Stimulated activated CD8-positive, alpha-beta memory T cell treated with anti-CD3 and anti-CD28 coated beads, Interleukin-15, amount 100 ng/mL, for 1 hour (primary cell): ENCODE results near the gene ALS2CL.

Experiments used
- DNase-seq: peaks from one replicate; pipeline ENCODE4 v3.0.0-alpha.2; 2020; ENCODE audit warnings: low read depth

ALS2CL gene

DNA sequence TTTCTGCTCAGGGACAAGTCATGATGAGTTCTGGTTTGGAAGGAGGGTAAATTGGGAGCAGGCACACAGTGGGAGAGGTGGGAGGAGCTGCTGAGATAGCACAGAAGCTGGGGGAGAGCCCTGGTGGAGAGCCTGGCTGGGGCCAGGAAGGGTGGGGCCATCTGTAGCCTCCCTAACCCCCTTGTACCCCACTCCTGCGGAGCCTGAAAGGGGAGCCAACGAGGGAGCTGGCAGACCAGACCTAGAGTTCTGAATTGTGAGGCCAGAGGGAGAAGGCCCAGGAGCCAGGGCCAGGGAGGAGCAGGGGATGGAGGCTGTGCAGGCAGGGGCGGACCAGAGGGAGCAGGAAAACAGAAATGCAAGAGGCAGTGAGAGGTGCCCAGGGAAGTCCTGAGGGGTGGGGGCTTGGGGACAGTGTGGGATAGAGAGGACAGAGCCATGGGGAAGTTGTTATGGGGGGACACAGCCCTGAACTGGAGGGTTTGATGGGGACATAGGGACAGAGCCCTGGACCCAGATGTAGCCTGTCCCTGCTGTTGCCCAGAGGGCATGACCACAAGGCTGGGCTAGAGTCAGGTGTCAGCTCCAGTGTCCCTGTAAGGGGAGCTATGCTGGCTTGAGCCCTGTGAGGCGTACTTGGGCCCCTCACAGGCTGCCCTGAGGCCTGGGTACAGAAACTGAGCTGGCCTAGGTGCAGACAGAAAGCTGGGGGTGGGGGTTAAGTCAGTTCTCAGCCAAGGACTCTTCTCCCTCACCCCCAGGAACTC lies 8.9 kb upstream of the ALS2CL start:
- DNase-seq, result no peak

DNA sequence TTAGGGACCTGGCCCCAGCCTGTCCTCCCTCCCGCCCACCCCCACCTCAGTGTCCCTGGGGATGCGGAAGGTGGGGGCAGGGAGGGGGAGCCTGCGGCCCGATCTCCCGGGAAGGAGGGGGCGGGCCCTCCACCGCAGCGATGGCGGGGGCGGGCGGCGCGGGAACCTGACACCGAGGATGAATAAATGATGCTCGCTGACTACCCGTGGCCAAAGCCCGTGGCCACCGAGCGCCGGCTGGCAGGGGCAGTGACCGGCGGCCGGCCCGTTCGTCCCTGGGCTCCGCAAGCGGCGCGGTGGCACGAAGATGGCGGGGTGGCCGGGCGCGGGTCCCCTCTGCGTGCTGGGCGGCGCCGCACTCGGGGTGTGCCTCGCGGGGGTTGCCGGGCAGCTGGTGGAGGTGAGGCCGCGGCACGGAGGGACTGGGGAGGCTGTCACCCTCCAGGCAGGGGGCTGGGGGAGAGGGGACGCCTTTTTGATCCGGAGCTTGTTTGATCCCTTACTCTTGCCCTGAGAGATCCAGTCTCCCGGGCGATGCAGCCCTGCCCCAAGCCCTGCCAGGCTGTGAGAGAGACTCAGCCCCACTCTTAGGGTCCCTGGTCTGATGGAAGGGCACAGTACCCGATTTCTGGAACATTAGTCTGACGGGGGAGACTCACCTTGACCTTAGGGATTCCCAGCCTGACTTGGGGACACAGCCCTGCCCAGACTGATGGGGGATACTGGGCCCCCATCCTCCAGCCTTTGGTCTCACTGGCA lies 7.9 kb upstream of the ALS2CL start, which contains the start of gene TMIE:
Gene TMIE, plus strand, starts transcription at position 212 of the 759 bp plus-strand sequence. Its CDS starts 96 bp downstream, at position 308.
- no peak for DNase-seq

DNA sequence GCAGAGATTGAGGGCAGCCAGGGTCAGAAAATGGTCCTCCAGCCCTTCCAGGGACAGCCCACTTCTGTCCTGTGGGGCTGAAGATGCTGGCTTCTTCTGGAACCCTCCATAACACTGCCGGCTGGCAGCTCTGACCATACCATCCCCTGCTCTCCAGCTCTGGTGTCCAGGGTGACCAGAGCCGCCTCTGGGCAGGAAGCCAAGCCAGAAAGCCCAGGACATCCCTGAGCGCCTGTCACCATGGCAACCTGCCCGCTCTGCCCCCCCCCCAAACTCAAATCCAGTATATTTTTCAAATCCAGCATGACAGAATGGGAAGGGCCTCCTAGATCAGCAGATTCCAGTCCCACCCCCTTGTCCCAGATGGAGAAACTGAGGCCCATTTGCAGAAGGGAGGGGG lies 7.3 kb upstream of the ALS2CL start:
- no peak for DNase-seq

DNA sequence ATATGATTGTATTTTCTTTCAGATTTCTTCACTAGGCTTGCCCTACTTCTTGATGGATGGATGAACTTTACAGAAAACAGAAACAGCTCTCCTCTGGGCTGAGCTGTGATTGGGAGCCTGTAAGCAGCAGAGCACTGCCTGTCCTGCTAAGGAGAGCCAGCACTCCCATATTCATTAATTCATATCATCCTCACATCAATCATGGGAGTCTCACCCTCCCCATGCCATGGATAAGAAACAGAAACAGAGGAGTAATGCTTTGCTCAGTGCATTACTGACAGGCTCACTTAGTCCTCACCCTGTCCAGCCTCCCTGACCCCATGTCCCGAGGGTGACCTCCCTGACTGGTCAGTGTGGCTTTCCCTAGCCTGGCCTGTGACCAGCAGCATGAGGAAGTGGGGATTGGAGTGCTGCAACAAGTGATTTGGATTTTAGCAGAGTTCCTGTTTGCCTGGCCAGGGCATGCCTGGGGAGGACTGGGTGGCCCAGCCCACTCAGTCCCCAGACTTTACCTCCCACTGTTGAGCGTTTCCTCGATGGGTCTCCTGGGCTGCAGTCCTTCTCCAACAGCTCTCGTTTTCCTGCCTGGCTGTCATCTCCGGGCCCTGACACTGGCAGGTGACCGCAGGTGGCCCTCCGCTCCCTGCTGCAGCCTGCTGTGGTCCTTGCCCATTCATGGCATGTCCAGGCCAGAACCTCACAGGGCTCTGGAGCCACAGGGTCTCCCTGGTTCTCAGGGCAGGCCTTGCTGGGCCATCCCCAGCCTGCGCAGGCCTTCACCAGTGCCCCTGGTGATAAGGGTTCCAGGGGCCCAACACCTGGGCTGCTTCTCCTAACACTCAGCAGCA lies 6.4 kb upstream of the ALS2CL start:
- no peak for DNase-seq

DNA sequence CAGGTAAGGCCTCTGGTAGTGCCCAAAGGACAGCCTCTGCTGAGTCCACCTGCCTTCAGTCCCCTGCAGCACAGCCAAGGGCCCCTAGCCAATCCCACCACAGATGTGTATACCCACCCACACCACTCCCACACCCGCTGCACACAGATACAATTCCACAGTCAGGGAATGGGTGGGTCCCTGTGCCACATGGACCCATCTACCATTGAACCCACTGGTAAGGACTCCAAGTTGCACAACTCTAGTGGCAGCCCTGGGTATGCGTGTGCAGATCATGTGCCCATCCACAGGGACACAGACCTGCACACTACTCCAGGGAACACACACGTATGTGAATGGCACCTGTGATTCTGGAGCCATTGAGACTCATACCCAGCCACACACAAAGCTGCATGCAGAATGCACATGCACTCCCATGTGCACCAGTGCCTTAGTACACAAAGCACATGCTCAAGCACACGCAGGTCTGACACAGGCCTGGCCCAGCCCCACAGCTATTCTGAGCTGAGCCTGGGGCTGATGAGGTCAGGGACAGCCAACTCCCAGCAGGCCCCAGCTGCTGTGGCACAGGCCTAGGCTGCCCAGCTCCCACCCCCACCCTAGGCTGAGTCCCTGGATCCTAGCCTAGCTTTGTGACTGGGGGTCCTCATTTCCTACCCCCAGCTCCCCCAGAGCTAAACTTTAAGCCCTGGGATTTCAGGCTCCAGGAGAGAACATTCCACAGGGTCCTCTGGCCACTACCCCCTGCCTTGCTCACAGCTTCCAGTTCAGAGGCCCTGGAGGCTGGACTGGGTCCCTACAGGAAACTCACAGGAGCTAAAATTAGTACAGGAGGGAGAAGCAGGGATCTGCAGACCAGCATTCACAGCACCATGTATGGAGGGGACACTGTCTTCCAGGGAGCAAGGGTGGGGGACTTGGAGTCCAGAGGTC lies 2.7 kb upstream of the ALS2CL start:
- DNase-seq, result no peak

DNA sequence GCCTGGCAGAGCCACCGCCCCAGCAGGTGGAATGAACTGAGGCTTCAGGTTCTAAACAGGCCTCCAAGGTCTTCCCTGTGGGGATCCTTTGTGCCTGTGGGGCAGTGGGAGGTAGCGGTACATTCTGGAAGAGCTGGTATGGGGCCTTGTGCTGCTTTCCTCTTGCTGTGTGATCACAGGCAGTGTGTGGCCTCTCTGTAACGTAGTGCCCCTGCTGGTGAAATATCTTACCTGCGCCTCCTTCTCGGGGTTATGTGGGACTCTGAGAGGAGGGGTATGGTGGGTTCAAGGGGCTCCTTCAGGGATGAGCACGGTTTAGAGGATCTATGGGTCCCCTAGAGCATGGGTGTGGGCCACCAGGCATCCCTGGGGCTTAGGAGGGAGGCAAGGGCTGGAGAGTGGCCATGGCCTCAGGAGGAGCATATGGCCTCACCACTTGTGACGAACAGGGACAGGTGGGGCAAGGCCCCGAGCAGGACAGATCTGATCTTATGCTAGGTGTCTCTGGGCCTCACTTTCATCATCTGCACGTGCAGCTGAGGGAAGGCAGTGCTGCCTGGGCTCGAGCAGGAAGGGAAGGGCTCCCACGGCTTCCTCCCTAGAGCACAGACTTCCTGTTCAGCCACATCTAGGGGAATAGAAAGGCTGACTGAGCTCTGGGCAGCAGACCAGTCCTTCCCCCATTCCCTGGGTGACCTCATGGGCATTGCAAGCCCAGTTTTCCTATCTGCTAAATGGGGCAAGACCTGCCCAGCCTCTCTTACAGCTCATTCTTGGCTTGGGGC lies 1.9 kb upstream of the ALS2CL start:
- no peak for DNase-seq

DNA sequence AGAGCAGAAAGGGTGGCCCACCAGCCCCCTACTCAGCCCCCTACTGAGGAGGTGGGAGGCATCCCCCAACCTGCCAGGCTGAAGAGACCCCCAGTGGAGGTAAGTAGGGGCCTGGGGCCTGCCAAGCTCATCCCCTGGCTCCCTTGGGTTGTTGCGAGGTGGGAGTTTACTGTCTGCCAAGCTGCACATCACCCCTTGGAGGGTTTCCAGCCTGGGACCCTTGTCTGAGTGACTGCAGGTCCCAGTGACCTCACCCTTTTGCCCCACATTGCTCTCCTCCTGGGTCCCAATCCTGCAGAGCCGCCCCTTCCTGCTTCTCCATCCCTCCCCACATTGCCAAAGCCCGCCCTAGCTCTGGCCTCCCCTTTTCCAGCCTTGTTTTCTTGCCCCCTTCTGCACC lies 1.0 kb upstream of the ALS2CL start:
- DNase-seq, result no peak

DNA sequence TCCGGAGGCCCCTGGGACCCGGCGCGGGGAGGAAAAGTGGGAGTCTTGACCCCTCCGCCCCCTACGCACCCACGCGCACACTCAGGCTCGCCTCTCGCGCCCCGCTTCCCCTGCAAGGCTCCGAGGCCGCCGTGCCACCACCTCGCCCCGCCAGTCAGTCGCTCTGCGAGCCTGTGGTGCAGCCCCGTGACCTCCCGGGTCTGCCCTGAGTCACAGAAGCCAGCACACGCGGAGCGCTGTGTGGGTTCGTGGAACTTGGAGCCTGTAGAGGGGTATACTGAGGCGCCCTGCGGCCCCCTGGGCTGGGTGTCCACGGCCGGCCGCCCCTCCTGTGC lies 380 bp upstream of the ALS2CL start:
- DNase-seq, result no peak

DNA sequence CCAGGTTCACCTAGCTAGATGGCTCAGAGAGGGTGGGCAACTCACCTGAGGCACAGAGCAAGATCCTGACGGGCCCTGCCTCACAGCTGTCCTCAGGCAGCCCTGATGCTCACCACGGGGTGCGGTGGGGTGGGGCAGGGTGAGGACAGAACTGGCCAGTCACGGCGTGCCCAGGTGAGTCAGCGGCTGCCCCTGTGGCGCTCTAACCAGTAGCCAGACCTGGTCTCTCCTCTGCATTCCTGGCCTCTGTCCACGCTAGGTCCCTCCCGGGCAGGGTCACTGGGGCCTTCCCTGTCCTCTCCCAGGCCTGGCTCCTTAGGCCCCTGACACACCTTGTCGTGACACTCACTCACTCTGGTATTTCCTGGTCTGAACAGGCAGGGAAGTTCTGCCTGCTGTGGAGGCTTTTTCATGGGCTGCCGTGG lies 901 bp downstream of the ALS2CL start:
- no peak for DNase-seq

DNA sequence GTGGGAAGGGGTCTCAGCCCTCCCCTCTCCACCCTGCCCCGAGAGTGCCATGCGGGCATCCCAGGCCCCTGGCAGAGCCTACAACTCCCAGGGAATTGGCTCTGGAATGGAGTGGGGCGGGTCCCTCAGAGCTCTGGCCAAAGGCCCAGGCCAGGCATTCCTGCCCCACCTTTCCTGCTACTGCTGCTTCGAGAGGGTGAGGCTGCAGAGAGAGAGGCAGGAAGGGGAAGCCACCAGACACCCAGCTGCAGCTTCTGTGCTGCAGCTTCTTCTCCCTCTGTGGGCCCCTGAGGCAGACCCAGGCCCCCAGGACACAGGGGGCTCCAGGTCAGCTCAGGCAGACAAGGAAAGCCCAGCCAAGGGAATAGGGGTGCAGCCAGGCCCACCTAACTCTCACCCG lies 2.7 kb downstream of the ALS2CL start:
- DNase-seq, result no peak

DNA sequence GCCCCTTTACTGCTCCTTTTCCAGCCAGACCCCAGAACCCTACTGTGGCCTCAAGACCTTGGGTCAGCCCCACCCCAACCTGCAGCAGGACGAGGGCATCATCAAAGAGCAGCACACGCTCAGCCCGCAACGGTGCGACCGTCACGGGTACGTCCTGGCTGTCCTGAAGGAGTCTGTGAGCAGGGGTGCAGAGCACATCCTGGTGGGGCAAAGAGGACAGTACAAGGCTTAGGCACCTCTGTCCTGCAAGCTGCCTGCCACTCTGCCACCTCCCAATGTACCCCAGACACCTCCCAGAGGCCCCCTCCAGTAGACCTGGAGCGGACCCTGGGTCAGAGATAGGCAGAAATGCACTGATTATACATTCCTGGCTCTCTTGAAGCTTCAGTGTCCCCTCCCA lies 8.0 kb downstream of the ALS2CL start:
- no peak for DNase-seq

DNA sequence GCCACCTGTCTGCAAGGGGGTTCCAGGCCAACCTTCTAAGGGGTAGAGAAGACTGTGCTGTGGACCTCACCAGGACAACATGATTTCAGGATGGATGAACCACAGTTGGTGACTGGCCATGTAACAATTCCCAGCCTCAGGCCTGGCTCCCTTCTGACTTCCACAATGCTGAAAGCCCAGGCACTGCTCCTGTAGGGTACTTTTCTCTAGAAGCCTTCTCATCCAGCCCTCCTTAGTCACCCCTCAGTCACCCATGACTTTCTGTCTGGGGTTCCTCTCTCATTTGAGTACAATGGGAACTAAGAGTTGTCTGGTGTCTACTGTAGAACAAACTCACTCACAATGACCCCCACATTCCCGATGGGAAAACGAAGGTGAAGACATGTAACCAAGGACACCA lies 8.6 kb downstream of the ALS2CL start:
- DNase-seq, result no peak

DNA sequence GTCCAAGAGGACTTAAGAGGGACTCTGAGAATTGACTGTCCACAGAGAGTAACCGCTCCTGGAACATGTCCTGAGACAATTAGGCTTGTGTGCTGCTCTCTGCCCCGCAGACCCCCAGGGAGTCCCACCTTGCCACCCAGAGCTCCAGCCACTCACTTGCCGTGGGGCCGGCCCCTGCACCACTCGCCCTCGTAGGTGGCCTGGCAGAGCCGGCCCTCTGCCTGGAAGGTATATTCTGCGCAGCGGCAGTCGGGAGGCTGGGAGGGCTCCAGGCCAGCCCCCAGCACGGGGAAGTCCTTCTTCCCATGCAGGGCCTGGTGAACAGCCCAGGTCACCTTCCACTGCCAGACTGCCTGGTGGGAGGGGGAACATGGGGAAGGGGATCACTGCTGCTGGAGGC lies 10.5 kb downstream of the ALS2CL start:
- DNase-seq, result no peak

DNA sequence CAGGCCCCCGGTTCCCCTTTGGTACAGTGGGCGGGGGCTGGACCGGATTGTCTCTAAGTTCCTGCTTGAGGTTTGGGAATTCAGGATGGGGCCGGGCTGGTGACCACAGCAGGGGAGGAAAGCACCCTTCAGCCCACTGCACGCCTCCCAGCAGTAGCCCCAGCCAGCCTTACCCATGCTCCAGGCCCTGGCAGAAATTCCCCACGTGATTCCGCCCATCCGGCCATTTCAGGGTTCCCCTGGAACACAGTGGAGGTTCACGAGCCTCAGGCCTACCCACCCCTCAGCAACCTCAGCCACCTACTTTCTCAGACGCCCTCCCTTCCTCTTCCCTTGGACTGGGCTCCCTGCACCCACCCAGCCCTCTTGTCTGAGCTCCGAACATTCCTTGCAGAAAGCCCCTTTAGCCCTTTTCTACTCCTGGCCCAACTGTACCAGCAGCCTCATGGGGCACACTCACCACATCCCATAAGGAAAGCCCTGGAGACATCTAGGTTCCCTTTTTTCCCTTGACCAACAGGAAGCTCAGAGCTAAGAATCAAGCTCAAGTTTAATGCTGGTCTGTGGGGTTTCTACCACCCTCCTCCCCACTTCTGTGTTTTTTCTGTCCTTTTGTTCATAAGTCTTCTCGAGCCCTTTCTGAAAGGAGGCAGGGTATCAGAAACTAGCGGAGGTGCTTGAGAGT lies 11.5 kb downstream of the ALS2CL start:
- no peak for DNase-seq

DNA sequence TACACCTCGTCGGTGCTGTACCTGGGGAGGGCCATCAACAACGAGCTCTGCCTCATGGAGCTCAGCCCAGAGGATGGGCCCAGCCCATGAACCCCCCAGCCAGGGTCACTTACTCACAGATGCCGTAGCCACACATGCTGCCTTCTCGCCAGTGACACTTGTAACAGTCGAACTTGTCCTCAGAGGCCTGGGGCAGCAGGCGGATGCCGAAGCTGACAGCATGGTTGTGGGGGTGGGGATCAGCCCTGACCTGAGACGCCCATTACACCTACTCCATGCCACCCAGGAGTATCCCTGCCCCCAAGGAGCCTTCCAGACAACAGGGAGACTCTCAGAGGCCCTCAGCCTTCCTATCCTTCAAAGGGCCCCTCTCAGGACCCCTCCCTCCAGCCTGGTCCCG lies 12.1 kb downstream of the ALS2CL start:
- DNase-seq, result no peak

DNA sequence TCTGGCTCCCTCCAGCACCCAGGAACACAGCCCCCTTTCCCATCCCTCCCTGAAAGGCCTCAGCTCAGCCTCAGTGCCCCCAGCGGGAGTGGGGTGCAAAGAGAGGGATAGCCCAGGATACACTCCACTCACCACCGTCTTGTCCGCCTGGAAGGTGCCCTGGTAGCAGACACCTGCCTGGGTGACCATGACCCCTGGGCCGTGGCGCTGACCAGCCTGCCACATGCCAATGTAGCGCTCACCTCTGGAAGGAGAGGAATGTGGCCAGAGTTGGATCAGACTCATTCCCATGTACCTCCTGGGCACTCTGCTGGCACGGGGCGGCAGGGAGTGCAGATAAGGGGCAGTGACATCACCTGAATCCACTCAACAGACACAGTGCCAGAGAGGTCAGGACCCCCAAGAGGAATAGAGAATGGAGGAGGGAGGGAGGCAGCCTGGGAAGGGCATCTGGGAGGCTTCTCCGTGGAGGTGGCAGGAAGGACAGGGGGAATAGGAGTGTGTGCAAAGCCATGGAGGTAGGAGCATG lies 13.1 kb downstream of the ALS2CL start:
- DNase-seq, result no peak

DNA sequence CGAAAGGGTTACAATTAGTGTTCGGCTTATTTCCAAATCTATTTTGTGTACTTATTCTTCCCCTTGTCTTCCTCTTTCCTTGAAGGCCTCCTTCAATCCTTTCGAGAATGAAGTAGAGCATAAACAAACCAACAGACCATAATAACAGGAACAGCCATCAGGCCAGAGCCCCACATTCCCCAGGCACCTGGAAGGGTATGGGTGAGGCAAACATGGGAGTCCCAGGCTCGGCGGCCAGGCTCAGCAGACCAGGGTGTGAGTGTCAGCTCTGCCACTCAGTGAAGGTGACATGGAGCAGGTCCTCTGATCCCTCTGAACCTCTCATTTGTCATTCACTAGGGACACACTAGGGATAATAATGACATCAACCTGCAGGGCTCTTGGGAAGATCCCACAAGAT lies 13.8 kb downstream of the ALS2CL start:
- DNase-seq, result no peak

DNA sequence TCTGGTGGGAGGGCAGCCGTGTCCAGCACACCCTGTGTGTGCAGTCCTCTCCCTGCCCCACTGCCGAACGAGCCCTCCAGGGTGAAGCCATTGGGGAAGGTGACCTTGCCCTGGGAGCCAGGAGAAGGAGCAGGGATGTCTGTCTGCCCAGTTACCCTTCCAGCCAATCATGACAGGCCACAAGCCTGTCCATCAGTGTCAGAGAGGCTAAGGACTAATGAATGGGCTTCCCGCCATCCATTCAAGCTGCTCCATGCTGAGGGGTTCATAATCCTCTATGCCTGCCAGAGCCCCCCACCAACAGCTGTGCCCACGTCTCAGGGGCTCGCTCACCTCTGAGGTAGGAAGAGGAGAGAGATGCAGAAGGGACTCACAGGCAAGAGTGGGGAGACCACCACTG lies 15.2 kb downstream of the ALS2CL start:
- no peak for DNase-seq

DNA sequence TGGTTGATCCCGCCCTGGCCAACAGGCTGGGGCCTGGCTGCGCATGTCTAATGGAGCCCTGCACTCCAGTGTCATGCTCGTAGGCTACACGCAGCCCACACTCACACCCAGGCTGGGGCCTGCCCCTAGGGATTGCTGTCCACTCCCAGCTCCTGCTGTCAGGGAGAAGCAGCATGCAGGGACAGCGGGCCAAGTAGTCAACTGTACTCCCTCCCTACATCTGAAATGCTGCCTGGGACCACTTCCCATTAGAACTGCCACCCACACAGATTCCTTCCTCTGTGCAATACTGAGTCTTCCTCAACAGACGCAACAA lies 16.1 kb downstream of the ALS2CL start:
- no peak for DNase-seq
